Measurements from ENCODE around the gene TBC1D8. TPM values are rescaled to one million over a fixed set of nuclear protein-coding genes. Genes with fewer than 3 reads are reported as not detected.
A peak's percentile ranks its signal among the peaks of the same experiment; 100 is the strongest.

The TBC1D8 gene
- total RNA-seq, 1 experiment from 2014 or later: 139 TPM

GRCh38 chr2:101002562-101003277 lies 148.5 kb downstream of the TBC1D8 start:
- H3K4me3 ChIP-seq (ENCODE audit: low read depth in 2 of 2, low read length in 2 of 2): peak overlapping the region; percentile 80 to 98
- ChIA-PET CTCF (no interaction called here), POLR2A (interaction anchor here (1.1 kb wide), 1 partner anchor 440 kb away, joined by 3 read pairs; the partner anchor contains the start of gene PDCL3)
- intact Hi-C loops (cut with micrococcal nuclease; ENCODE audit: unreplicated experiment) (no loop called here), in situ Hi-C loops (cut with HindIII; ENCODE audit: low pct_unique_long_range_greater_than_20kb, low sequenced_read_pairs) (no loop called here)
- TSS peak; percentile 80 for BruUV-seq (replicated peaks)
- no peaks in the 10 kb centered on the region for H3K9me3 ChIP-seq (ENCODE audit: control insufficient read depth, insufficient read depth, low read depth, low read length)
- peak overlapping the region; percentile 98 for H3K27ac ChIP-seq (ENCODE audit: low read length)
- TF ChIP-seq REST (IDR thresholded peaks at IDR 0.05; ENCODE audit: insufficient read depth in 1 of 2, low read depth in 2 of 2, low read length in 1 of 2) (no peak), SIN3A (IDR thresholded peaks at IDR 0.05; ENCODE audit: borderline replicate concordance, insufficient read depth, low read depth, low read length) (0 out of 2 replicates have a peak, but pooled peaks have one; percentile 48), TCF7L2 (IDR thresholded peaks at IDR 0.05; ENCODE audit: low read depth, low read length) (no peak), POLR2AphosphoS5 (IDR thresholded peaks at IDR 0.05; ENCODE audit: low read depth, low read length) (peak; percentile 62; the same call in 1 of the 2 replicates)
- no peaks in the 10 kb centered on the region for H3K27me3 ChIP-seq (ENCODE audit: control insufficient read depth, insufficient read depth, low read length)
- H3K36me3 ChIP-seq (ENCODE audit: control insufficient read depth, insufficient read depth, low read length): peaks cover 19% of the 10 kb centered on the region
- peaks cover 37% of the 10 kb centered on the region for H3K4me1 ChIP-seq (ENCODE audit: control insufficient read depth, insufficient read depth, low read length)
- DNase-seq (ENCODE audit: low read depth, low spot score): no peak
- peak; percentile 4 for ATAC-seq

- BruUV-seq (replicated peaks): no TSS peak
- intact Hi-C loops (cut with micrococcal nuclease; ENCODE audit: unreplicated experiment) (no loop called here), in situ Hi-C loops (cut with HindIII; ENCODE audit: low pct_unique_long_range_greater_than_20kb, low sequenced_read_pairs) (no loop called here)
- Histone ChIP-seq H3K36me3 (ENCODE audit: control insufficient read depth, insufficient read depth, low read length) (peaks cover 13% of the 10 kb centered on the region), H3K9me3 (ENCODE audit: control insufficient read depth, insufficient read depth, low read depth, low read length) (no peaks in the 10 kb centered on the region), H3K4me3 (ENCODE audit: low read depth in 2 of 2, low read length in 2 of 2) (peak within 1 kb of the TSS; percentile 80 to 98), H3K4me1 (ENCODE audit: control insufficient read depth, insufficient read depth, low read length) (peaks cover 29% of the 10 kb centered on the region), H3K27ac (ENCODE audit: low read length) (peak within 1 kb of the TSS; percentile 98), H3K27me3 (ENCODE audit: control insufficient read depth, insufficient read depth, low read length) (no peaks in the 10 kb centered on the region)
- POLR2A ChIA-PET: interaction anchor here (1.1 kb wide), 1 partner anchor 439 kb away, joined by 3 read pairs; the partner anchor contains the start of gene PDCL3
- ATAC-seq (peak; percentile 88), DNase-seq (ENCODE audit: low read depth, low spot score) (peak; percentile 77)
- TF ChIP-seq SIN3A (IDR thresholded peaks at IDR 0.05; ENCODE audit: borderline replicate concordance, insufficient read depth, low read depth, low read length) (peak; percentile 73; the same call in 1 of the 2 replicates), CTCF (IDR thresholded peaks at IDR 0.05) (no peak), POLR2AphosphoS5 (IDR thresholded peaks at IDR 0.05; ENCODE audit: low read depth, low read length) (peak; percentile 99), REST (IDR thresholded peaks at IDR 0.05; ENCODE audit: insufficient read depth in 1 of 2, low read depth in 2 of 2, low read length in 1 of 2) (peak; percentile 49 to 60; a peak in 2 of 4 replicates), TCF7L2 (IDR thresholded peaks at IDR 0.05; ENCODE audit: low read depth, low read length) (no peak; the same call in 1 of the 2 replicates)
- CTCF ChIA-PET: no interaction called here
These were observed 149.3 kb downstream of the TBC1D8 start, which contains the start of gene RPL31 for GRCh38 chr2:101001691-101002561. Gene RPL31, plus strand, starts transcription at chr2:101002289. Its CDS starts 413 bp downstream, at chr2:101002702.

Data from Panc1 (cell line).